Neural crest cell (in vitro differentiated cells): ENCODE results near the gene PLCL1. TPM values are rescaled to one million over a fixed set of nuclear protein-coding genes. Genes with fewer than 3 reads are reported as not detected.

Experiments
- DNase-seq: peaks from one replicate; pipeline ENCODE4 v3.0.0; 2021; ENCODE audit warnings: low read depth, mixed read lengths, low spot score
- H3K27ac Mint-ChIP-seq: one replicate; pipeline ENCODE4 v1.8.0; 2021; ENCODE audit warnings: mild to moderate bottlenecking, mixed read lengths; ENCODE audit not compliant: unreplicated experiment
- H3K27me3 Mint-ChIP-seq: 2 replicates; pipeline ENCODE4 v1.8.0; 2021; ENCODE audit warnings: low read depth, mild to moderate bottlenecking, mixed read lengths
- H3K36me3 Mint-ChIP-seq: 2 replicates; pipeline ENCODE4 v1.8.0; 2021; ENCODE audit warnings: low read depth, mild to moderate bottlenecking, mixed read lengths
- H3K4me1 Mint-ChIP-seq: 2 replicates; pipeline ENCODE4 v1.8.0; 2021; ENCODE audit warnings: mixed read lengths
- H3K4me3 Mint-ChIP-seq: one replicate; pipeline ENCODE4 v1.8.0; 2021; ENCODE audit warnings: mild to moderate bottlenecking, mixed read lengths
- H3K9me3 Mint-ChIP-seq: 2 replicates; pipeline ENCODE4 v1.8.0; 2021; ENCODE audit warnings: mixed read lengths
- CTCF ChIP-seq: fragments of 200-600 bp; sonication (generic); conservative IDR thresholded peaks from 2 replicates; pipeline ENCODE4 v1.5.0; 2021; ENCODE audit warnings: antibody characterized with exemption, mild to moderate bottlenecking
- total RNA-seq: library from RNA; stranded (reverse); gene quantifications from 2 replicates; pipeline ENCODE4 v1.2.1, GENCODE V29; 2021

PLCL1 gene
- total RNA-seq, 1 donor from 2014 or later: 0.72 TPM

- Mint-ChIP-seq H3K27ac (no peak overlapping the region), H3K4me3 (no peak overlapping the region), H3K27me3 (no peaks in the 10 kb centered on the region), H3K36me3 (no peaks in the 10 kb centered on the region), H3K9me3 (no peaks in the 10 kb centered on the region), H3K4me1 (no peaks in the 10 kb centered on the region)
- no peak for DNase-seq
- no peak for TF ChIP-seq CTCF
Measured at GRCh38 chr2:197871780-197872456, 67.5 kb downstream of the PLCL1 start.

GRCh38 chr2:197873293-197873701, 68.9 kb downstream of the PLCL1 start:
- Mint-ChIP-seq H3K4me1 (no peaks in the 10 kb centered on the region), H3K36me3 (no peaks in the 10 kb centered on the region), H3K27me3 (no peaks in the 10 kb centered on the region), H3K9me3 (no peaks in the 10 kb centered on the region), H3K4me3 (no peak overlapping the region), H3K27ac (no peak overlapping the region)
- DNase-seq: no peak
- no peak for TF ChIP-seq CTCF

GRCh38 chr2:197875763-197876162, 71.4 kb downstream of the PLCL1 start:
- DNase-seq: no peak
- no peaks in the 10 kb centered on the region for H3K36me3 Mint-ChIP-seq
- no peak for TF ChIP-seq CTCF
- H3K4me1 Mint-ChIP-seq: no peaks in the 10 kb centered on the region
- no peaks in the 10 kb centered on the region for H3K27me3 Mint-ChIP-seq
- no peaks in the 10 kb centered on the region for H3K9me3 Mint-ChIP-seq
- H3K4me3 Mint-ChIP-seq: no peak overlapping the region
- no peak overlapping the region for H3K27ac Mint-ChIP-seq

GRCh38 chr2:197876524-197876923, 72.1 kb downstream of the PLCL1 start:
- no peaks in the 10 kb centered on the region for H3K27me3 Mint-ChIP-seq
- H3K4me1 Mint-ChIP-seq: no peaks in the 10 kb centered on the region
- no peaks in the 10 kb centered on the region for H3K9me3 Mint-ChIP-seq
- peak overlapping the region; percentile 14 for H3K27ac Mint-ChIP-seq
- H3K4me3 Mint-ChIP-seq: no peak overlapping the region
- no peaks in the 10 kb centered on the region for H3K36me3 Mint-ChIP-seq
- DNase-seq: no peak
- no peak for TF ChIP-seq CTCF

- H3K4me3 Mint-ChIP-seq: no peak overlapping the region
- H3K4me1 Mint-ChIP-seq: no peaks in the 10 kb centered on the region
- H3K9me3 Mint-ChIP-seq: no peaks in the 10 kb centered on the region
- no peaks in the 10 kb centered on the region for H3K36me3 Mint-ChIP-seq
- H3K27ac Mint-ChIP-seq: no peak overlapping the region
- no peak for TF ChIP-seq CTCF
- H3K27me3 Mint-ChIP-seq: no peaks in the 10 kb centered on the region
- no peak for DNase-seq
Measured at GRCh38 chr2:197877038-197877437, 72.6 kb downstream of the PLCL1 start.
